Left ventricle myocardium superior (tissue), 1 donor: Measurements from ENCODE around the gene SPRYD3. TPM values are rescaled to one million over a fixed set of nuclear protein-coding genes. Genes with fewer than 3 reads are reported as not detected.
"Not testable (repeated sequence)": the region's sequence is repeated elsewhere in the genome, so short reads cannot be mapped to it uniquely, and the experiment has no call there.

Experiments
- ATAC-seq: fragments of 200-7000 bp; cut with Tn5 transposase; one replicate; pipeline ENCODE4 v1.9.1; 2020; ENCODE audit warnings: mild to moderate bottlenecking, moderate library complexity
- DNase-seq: peaks from one replicate; pipeline ENCODE4 v3.0.0-alpha.2; 2020
- intact Hi-C: fragments of 100-400 bp; cut with micrococcal nuclease; formaldehyde crosslinking; loops from one replicate; pipeline ENCODE4 v1.11.0; 2022
- microRNA-seq: library from miRNA; unstranded; fragments of <30 nt; microRNA quantifications from one replicate; pipeline ENCODE4 v1.2.0, GENCODE V29; 2020; ENCODE audit warnings: borderline number of aligned reads
- total RNA-seq: library from RNA; stranded (reverse); fragmentation: NEBNext Ultra II Directional; extraction: Animal tissue kit (Norgen Biotek cat#: 25700); gene quantifications from one replicate; pipeline ENCODE4 v1.2.1, GENCODE V29; 2021
- donor health status: DM: no; HTN: yes; CAD: no; lungs with severe emphysema.

The SPRYD3 gene
- total RNA-seq, 1 donor from 2014 or later: 39.8 TPM

DNA sequence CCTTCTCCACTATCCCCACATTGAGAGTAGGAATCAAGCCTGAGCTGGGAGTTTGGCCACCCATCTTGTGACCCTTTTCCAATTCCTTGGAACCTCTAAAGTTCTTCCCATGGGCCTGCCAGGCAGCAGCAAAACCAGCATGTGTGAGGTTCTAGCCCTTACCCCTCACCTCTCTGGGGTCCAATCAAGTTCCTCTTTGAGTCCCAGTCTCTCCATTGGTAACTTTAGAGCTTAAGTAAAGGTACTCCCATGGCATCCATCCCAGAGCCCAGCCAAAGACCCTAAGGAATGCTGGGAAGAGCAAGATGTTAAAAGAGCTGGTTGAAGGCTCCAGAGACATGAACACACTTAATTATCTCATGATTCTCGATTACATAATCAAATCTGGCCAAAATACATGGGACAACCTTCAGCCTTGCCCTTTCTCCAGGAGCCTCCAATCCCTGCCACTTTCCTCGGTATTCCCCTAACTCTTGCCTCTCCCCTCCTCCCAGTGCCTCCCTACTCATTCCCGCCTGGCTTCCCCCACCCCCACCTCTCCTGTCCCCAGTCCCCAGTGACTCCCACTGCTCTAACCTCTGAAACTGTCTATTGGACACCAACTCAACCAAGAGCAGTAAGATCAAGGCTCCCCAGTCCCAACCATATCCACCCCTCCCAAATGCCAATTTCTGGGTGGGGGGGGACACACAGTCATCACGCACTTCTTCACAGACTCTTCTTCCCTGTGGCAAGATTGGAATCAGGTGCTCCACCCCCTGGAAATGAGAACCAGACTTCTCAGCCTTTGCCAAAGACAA, 34.1 kb downstream of the SPRYD3 start:
- ATAC-seq: no peak
- intact Hi-C loops: no loop called here

GRCh38 chr12:53044052-53044581, 35.1 kb downstream of the SPRYD3 start:
- intact Hi-C loops: no loop called here
- ATAC-seq (no peak), DNase-seq (peak; percentile 55)

More for the DNA sequence above, 34.1 kb downstream of the SPRYD3 start:
- no peak for DNase-seq

DNA sequence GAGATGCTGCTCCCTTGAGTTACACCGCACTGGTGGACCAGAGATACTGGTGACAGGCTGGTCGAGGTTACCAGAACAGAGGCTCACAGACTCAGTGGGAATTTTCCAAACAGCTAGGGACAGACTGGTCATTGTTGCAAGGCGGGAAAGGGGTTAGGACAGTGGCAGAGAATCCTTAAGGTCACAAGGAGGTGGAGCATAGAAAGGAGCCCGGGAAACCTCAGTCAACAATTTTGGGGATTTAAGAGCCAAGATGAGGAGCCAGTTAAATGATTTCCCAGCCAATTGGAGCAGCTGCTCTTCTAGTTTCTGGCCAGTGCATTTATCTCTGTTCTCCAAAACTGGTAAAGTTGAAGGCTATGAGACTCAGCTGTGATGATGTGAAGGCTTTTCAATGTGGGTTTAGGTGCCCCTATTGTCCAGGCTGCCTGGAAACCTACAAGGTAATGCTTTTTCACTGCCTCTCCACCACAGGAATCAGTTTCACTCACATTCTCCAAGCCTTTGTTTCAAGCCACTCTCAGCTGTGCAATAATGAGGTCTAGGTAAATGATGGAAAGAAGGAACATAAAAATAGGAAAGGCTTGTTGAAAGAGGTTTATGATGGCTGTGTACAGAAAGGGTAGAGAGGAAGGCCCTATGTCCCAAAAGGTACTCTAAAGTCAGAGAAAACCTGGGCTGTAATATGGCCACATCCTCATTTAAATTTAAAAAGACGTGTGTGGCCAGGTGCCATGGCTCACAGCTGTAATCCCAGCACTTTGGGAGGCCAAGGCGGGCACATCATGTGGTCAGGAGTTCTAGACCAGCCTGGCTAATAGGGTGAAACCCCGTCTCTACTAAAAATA, 36.4 kb downstream of the SPRYD3 start:
- intact Hi-C loops: no loop called here
- no peak for ATAC-seq
- no peak for DNase-seq

GRCh38 chr12:53039851-53040250, 39.3 kb downstream of the SPRYD3 start:
- ATAC-seq: no peak
- intact Hi-C loops: no loop called here
- no peak for DNase-seq

- DNase-seq (no peak), ATAC-seq (no peak)
- intact Hi-C loops: no loop called here
Observed at GRCh38 chr12:53036802-53037201, 42.4 kb downstream of the SPRYD3 start.

- intact Hi-C loops: no loop called here
- ATAC-seq: no peak
Observed at GRCh38 chr12:53034459-53034858, 44.7 kb downstream of the SPRYD3 start.

GRCh38 chr12:53033832-53034231, 45.4 kb downstream of the SPRYD3 start:
- ATAC-seq, intact Hi-C loops: not testable (repeated sequence)

More at GRCh38 chr12:53034459-53034858, 44.7 kb downstream of the SPRYD3 start:
- no peak for DNase-seq

DNA sequence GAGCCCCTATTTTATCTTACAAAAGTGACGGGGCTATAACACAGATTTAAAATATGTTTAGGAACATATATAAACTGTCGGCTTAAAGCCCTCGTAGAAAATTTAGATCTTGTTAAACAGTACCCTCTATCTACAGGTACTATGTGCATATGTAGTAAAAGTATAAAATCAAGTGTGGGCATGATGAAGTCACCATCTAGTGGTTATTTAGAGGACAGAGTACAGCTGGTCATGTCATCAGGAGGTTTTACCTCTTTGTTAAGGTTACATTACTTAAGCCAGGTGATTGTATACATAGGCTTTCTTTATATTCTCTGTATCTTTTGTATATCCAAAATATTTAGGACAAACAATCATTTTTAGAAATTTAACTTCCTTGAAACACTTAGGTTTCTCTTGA, 47.6 kb downstream of the SPRYD3 start:
- no peak for DNase-seq
- no peak for ATAC-seq
- intact Hi-C loops: no loop called here

More at GRCh38 chr12:53033832-53034231, 45.4 kb downstream of the SPRYD3 start:
- not testable (repeated sequence) for DNase-seq

GRCh38 chr12:53027014-53027413, 52.2 kb downstream of the SPRYD3 start:
- intact Hi-C loops, ATAC-seq, DNase-seq: not testable (repeated sequence)

DNA sequence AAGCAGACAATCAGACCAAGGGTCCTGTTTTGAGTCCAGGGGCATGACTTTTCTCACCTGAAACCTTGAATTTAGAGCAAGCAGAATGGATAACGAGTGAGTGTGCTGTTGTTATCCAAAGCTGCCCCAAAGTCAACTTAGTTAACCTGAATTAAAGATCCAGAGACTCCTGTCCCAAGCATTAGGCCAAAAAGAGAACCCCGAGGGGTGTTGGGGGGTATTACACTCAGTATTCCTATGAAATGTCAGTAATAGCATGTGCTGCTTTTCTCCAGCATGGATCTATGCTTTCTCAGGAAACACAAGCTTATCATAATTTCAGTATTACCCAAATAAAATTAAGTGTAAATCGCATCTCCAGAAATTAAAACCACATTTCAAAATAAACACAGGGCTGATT, 53.9 kb downstream of the SPRYD3 start:
- intact Hi-C loops: no loop called here
- ATAC-seq: no peak
- no peak for DNase-seq

DNA sequence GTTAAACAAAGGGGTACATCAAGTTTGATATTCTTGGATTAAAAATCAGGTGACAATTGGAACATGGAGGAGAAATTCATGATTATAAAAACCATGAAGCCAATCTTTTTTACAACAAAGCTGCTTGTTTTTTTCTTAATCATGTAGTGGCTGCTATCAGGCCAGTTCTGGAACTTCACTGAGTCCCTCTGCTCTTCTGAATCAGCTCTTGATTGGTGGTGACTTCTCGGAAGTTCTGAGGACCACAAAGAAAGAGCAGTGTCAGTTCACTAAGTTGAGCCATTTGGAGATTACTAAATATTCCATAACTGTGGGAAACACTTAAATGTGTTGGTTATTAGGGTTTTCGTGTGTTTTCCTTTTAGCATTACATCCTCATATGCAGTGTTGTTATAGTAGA, 64.5 kb downstream of the SPRYD3 start:
- ATAC-seq (no peak), DNase-seq (no peak)
- intact Hi-C loops: no loop called here

Small RNA genes within 50 kb of the gene (microRNA-seq; reads per million reads assigned to microRNA genes)
- gene MIR6757: not detected

Other genes starting within 250 kb of the SPRYD3 start
- gene KRT79, start 245.1 kb downstream of the SPRYD3 start, total RNA-seq: not detected
- gene KRT78, start 230.4 kb downstream of the SPRYD3 start, total RNA-seq: not detected
- gene KRT8, start 174.3 kb downstream of the SPRYD3 start, total RNA-seq: 100 TPM
- gene KRT18, start 130.3 kb downstream of the SPRYD3 start, total RNA-seq: 9.2 TPM
- 513 TPM for gene EIF4B, start 72.9 kb downstream of the SPRYD3 start, total RNA-seq
- 120 TPM for gene TNS2, start 29.3 kb downstream of the SPRYD3 start, total RNA-seq
- 45.5 TPM for gene IGFBP6, start 18.3 kb upstream of the SPRYD3 start, total RNA-seq
- gene SOAT2, start 24.1 kb upstream of the SPRYD3 start, total RNA-seq: 0.12 TPM
- gene ZNF740, start 101.3 kb upstream of the SPRYD3 start, total RNA-seq: 31.6 TPM
- 9.6 TPM for gene CSAD, start 101.5 kb upstream of the SPRYD3 start, total RNA-seq
- 1.3 TPM for gene ITGB7, start 127.9 kb upstream of the SPRYD3 start, total RNA-seq
- gene RARG, start 152.8 kb upstream of the SPRYD3 start, total RNA-seq: 16.9 TPM
- gene ESPL1, start 188.9 kb upstream of the SPRYD3 start, total RNA-seq: 0.17 TPM
- 374 TPM for gene PFDN5, start 216.2 kb upstream of the SPRYD3 start, total RNA-seq
- 42.5 TPM for gene MYG1, start 220.3 kb upstream of the SPRYD3 start, total RNA-seq
- gene AAAS, start 242.2 kb upstream of the SPRYD3 start, total RNA-seq: 39.4 TPM